ENCODE results near the gene GNAT1.

GRCh38 chr3:50217681-50218080 lies 26.3 kb downstream of the GNAT1 start:
- TF ChIP-seq CTCF (IDR thresholded peaks at IDR 0.05) (no peak), EZH2 (IDR thresholded peaks at IDR 0.05; ENCODE audit: borderline replicate concordance, insufficient read depth, low read depth, low read length, poor library complexity, severe bottlenecking) (no peak)
